GM21529 (cell line): ENCODE data around the gene CEP72.
"Not testable (repeated sequence)": the region's sequence is repeated elsewhere in the genome, so short reads cannot be mapped to it uniquely, and the experiment has no call there.

Experiments
- ATAC-seq: cut with Tn5 transposase; IDR thresholded peaks from one replicate; pipeline ENCODE4 v1.9.1; 2021; ENCODE audit not compliant: unreplicated experiment

CEP72 gene

GRCh38 chr5:696753-697702, 84.9 kb downstream of the CEP72 start:
- ATAC-seq: not testable (repeated sequence)
